ENCODE measurements around the gene CLSTN1.

CLSTN1 gene

DNA sequence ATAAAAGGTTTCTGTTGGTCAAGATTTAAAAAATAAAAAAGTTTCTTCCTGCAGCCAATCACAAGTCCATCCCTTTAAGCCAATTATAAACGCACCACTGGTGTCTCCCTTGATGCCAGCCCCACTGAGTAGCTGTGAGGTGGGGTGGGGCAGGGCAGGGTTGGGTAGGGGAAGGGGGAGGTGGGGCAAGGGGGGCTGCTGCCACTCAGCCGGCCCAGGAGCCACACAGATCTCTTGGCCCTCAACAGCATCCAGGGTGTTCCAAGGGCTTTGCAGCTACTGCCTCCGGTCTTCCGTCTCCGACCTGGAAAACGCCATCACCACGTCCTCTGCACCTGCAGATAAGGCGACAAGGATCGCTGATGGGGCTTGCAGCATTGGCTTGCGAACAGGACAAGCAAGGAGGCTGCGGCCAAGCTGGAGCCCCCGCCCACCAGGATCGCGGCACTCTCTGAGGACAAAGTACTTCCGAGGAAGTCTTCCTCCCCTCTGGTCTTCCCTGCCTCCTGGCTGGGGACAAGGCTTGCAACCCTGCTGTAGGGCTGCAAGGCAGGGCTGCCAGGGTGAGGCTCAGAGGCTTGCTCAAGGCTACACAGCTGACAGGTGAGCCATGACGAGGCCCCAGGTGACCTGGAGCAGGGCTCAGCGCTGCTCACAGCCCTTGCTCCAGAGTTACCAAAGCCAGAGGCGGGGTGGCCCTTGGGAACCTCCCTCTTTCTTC, 26.8 kb upstream of the CLSTN1 start:
- Mint-ChIP-seq H3K9me3 (peaks cover 6% of the 10 kb centered on the region), H3K27me3 (ENCODE audit: low read depth) (no peaks in the 10 kb centered on the region), H3K36me3 (ENCODE audit: low read depth) (peaks cover 22% of the 10 kb centered on the region), H3K4me1 (peaks cover 19% of the 10 kb centered on the region), H3K27ac (peak overlapping the region in 1 of 3 experiments; percentile 38), H3K4me3 (no peak overlapping the region)
- TF ChIP-seq, protein P1, sequence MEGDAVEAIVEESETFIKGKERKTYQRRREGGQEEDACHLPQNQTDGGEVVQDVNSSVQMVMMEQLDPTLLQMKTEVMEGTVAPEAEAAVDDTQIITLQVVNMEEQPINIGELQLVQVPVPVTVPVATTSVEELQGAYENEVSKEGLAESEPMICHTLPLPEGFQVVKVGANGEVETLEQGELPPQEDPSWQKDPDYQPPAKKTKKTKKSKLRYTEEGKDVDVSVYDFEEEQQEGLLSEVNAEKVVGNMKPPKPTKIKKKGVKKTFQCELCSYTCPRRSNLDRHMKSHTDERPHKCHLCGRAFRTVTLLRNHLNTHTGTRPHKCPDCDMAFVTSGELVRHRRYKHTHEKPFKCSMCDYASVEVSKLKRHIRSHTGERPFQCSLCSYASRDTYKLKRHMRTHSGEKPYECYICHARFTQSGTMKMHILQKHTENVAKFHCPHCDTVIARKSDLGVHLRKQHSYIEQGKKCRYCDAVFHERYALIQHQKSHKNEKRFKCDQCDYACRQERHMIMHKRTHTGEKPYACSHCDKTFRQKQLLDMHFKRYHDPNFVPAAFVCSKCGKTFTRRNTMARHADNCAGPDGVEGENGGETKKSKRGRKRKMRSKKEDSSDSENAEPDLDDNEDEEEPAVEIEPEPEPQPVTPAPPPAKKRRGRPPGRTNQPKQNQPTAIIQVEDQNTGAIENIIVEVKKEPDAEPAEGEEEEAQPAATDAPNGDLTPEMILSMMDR (IDR thresholded peaks at IDR 0.05; ENCODE audit: unreplicated experiment in 3 of 3) = no peak

DNA sequence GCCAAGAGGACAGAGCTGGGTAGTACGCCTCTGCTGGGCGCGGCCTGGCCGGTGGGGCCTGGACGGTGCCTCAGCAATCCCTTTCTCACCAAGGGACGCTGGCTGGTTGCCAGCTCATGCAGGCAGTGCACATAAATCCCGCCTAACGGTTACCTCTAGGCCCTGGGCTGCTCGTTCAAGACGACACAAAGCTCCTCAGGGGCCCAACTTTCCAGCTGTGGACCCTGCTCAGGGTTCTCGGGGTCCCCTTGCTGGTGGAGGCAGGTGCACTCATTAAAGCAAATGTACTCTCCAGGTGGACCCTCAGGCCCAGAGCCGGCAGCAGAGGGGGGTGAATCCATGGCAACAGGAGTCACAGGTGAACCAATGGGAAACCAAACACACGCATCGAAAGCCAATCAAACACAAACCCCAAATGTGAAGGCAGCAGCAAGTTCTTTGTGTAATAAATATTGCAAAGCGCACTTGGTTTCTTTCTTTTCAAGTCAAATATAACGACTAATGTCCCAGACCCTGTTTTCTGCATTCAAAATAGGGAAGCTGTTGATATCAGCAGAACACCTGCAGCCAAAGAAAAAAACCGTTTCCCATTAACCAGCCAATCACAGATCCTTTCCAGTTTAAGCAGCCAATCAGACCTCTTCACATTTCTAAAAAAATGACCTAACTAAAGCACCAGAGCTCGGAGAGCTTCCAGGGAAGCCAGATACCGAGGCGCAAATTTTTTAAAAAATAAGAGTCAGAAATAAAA, 26.1 kb upstream of the CLSTN1 start:
- Mint-ChIP-seq H3K4me3 (no peak overlapping the region), H3K27ac (peak overlapping the region in 1 of 3 experiments; percentile 38), H3K36me3 (ENCODE audit: low read depth) (peaks cover 17% of the 10 kb centered on the region), H3K4me1 (peaks cover 23% of the 10 kb centered on the region), H3K9me3 (peaks cover 6% of the 10 kb centered on the region), H3K27me3 (ENCODE audit: low read depth) (no peaks in the 10 kb centered on the region)
- TF ChIP-seq, protein P1 (IDR thresholded peaks at IDR 0.05; ENCODE audit: unreplicated experiment in 3 of 3) = no peak

DNA sequence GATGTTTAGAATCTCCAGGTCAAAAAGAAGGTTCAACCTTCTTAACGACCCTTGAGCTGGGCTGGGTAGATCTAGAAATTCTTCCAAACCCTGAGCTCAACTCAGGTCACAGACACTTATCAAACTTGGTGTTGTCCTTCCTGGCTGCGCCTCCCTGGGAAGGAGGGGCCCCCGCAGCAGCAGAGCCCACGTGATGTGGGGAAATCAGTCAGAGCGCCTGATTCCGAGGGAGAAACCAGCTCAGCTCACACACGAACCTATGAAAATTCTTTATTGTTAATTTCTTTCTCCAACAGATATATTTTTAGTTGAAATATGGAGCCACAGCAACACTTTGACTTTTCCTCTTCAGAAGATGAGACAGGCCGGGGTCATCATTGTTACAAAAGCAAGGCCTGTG, 24.3 kb upstream of the CLSTN1 start:
- Mint-ChIP-seq H3K9me3 (no peaks in the 10 kb centered on the region), H3K4me1 (peaks cover 28% of the 10 kb centered on the region)

DNA sequence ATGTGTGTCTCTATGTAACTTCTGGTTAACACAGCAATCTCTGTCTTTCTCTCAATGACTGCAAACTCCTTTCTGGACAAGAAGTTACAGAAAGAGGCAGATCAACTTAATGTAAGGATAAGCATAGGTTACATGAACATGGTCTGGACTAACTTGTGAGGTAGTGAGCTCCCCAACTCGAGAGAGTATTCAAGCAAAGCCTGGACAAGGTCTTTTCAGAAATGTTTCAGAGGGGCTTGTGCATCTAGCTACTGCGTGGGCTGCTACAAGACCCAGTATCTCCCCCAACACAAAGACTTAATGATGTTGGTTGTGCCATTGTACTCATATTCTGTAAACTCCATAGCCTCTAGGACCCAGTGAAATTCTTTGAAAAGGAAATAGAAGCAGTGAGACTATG, 23.5 kb upstream of the CLSTN1 start:
- peaks cover 4% of the 10 kb centered on the region for H3K36me3 Mint-ChIP-seq (ENCODE audit: low read depth)
- peak overlapping the region in 1 of 3 experiments; percentile 3 for H3K27ac Mint-ChIP-seq
- no peaks in the 10 kb centered on the region for H3K9me3 Mint-ChIP-seq
- peaks cover 31% of the 10 kb centered on the region for H3K4me1 Mint-ChIP-seq
- TF ChIP-seq, protein P1 (IDR thresholded peaks at IDR 0.05; ENCODE audit: unreplicated experiment in 3 of 3) = no peak
- H3K27me3 Mint-ChIP-seq (ENCODE audit: low read depth) = no peaks in the 10 kb centered on the region
- H3K4me3 Mint-ChIP-seq = no peak overlapping the region

More for the DNA sequence above, 24.3 kb upstream of the CLSTN1 start:
- no peaks in the 10 kb centered on the region for H3K27me3 Mint-ChIP-seq (ENCODE audit: low read depth)
- TF ChIP-seq, protein P1 (IDR thresholded peaks at IDR 0.05; ENCODE audit: unreplicated experiment in 3 of 3) = no peak
- H3K4me3 Mint-ChIP-seq = no peak overlapping the region
- H3K36me3 Mint-ChIP-seq (ENCODE audit: low read depth) = peaks cover 4% of the 10 kb centered on the region
- peak overlapping the region in 2 of 3 experiments; percentile 22 to 49 for H3K27ac Mint-ChIP-seq

DNA sequence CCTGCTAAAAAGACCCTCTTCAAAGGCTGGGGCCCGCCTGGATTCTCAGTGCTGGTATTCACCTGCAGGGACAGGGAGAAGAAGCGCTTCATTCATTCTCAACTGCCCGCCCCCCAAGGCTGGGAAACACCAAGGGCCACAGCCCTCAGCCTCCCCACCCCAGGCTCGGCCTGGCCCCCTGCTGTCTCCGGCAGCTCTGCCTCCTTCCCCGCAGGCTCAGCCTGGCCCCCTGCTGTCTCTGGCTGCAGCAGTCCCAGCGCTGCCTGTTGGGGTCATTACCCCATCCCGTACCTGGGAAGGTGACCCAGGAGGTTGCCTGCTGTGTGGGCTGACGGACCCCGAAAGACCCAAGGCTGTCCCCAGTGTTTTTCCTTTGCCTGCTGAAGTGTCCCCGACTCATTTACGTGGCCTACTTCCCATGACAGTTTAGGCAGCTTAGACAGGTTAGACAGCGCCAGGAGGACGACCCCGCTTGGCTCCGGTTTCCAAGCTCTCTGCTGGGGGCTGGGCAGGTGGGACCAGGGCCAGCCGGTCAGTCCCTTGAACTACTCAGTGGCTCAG, 22.9 kb upstream of the CLSTN1 start:
- H3K36me3 Mint-ChIP-seq (ENCODE audit: low read depth) = peaks cover 4% of the 10 kb centered on the region
- TF ChIP-seq, protein P1 (IDR thresholded peaks at IDR 0.05; ENCODE audit: unreplicated experiment in 3 of 3) = no peak
- peaks cover 37% of the 10 kb centered on the region for H3K4me1 Mint-ChIP-seq
- H3K4me3 Mint-ChIP-seq = no peak overlapping the region
- H3K27me3 Mint-ChIP-seq (ENCODE audit: low read depth) = no peaks in the 10 kb centered on the region
- H3K9me3 Mint-ChIP-seq = no peaks in the 10 kb centered on the region
- H3K27ac Mint-ChIP-seq = peak overlapping the region in 1 of 3 experiments; percentile 3
